GM18511 (cell line): Measurements from ENCODE around the gene KLHL26.

Experiments
- ATAC-seq: cut with Tn5 transposase; IDR thresholded peaks from one replicate; pipeline ENCODE4 v1.9.1; 2021; ENCODE audit warnings: mild to moderate bottlenecking, moderate library complexity; ENCODE audit not compliant: unreplicated experiment

The KLHL26 gene

GRCh38 chr19:18683109-18683957 lies 46.5 kb downstream of the KLHL26 start, which contains the start of gene CRTC1:
Gene CRTC1, plus strand, starts transcription at chr19:18683680. Its CDS starts 23 bp downstream, at chr19:18683703.
- peak; percentile 81 for ATAC-seq

GRCh38 chr19:18683958-18684641 lies 47.3 kb downstream of the KLHL26 start:
- ATAC-seq = peak; percentile 12

- ATAC-seq = no peak
Observed at GRCh38 chr19:18684642-18684993, 47.8 kb downstream of the KLHL26 start.

GRCh38 chr19:18685597-18686190 lies 48.9 kb downstream of the KLHL26 start:
- ATAC-seq = no peak

- ATAC-seq = no peak
Observed at GRCh38 chr19:18687740-18688465, 51.1 kb downstream of the KLHL26 start.

- no peak for ATAC-seq
Observed at GRCh38 chr19:18696023-18696422, 59.2 kb downstream of the KLHL26 start.

GRCh38 chr19:18697680-18698079 lies 60.9 kb downstream of the KLHL26 start:
- ATAC-seq = no peak

GRCh38 chr19:18698321-18699167 lies 61.7 kb downstream of the KLHL26 start:
- no peak for ATAC-seq

- no peak for ATAC-seq
Observed at GRCh38 chr19:18699403-18700054, 62.7 kb downstream of the KLHL26 start.

GRCh38 chr19:18700501-18701249 lies 63.8 kb downstream of the KLHL26 start:
- ATAC-seq = peak; percentile 85

GRCh38 chr19:18701250-18701608 lies 64.4 kb downstream of the KLHL26 start:
- peak; percentile 30 for ATAC-seq

- no peak for ATAC-seq
Observed at GRCh38 chr19:18704054-18704453, 67.2 kb downstream of the KLHL26 start.

GRCh38 chr19:18704971-18705370 lies 68.1 kb downstream of the KLHL26 start:
- no peak for ATAC-seq

GRCh38 chr19:18708452-18709231 lies 71.8 kb downstream of the KLHL26 start:
- ATAC-seq = no peak

GRCh38 chr19:18709546-18709945 lies 72.7 kb downstream of the KLHL26 start:
- no peak for ATAC-seq

- no peak for ATAC-seq
Observed at GRCh38 chr19:18710186-18710585, 73.4 kb downstream of the KLHL26 start.

GRCh38 chr19:18710996-18711751 lies 74.3 kb downstream of the KLHL26 start:
- ATAC-seq = no peak

GRCh38 chr19:18711893-18712292 lies 75.1 kb downstream of the KLHL26 start:
- ATAC-seq = no peak
